Mesendoderm (in vitro differentiated cells): Measurements from ENCODE around the gene CHST5.

ENCODE experiments used
- DNase-seq: peaks from one replicate; pipeline ENCODE4 v3.0.0; 2013
- H2AK5ac ChIP-seq: 2 replicates; pipeline ENCODE4 v1.6.1; 2013; ENCODE audit warnings: low read length, inconsistent platforms
- H2BK120ac ChIP-seq: 2 replicates; pipeline ENCODE4 v1.6.1; 2013; ENCODE audit warnings: low read depth, mild to moderate bottlenecking, low read length, moderate library complexity, mixed read lengths
- H2BK15ac ChIP-seq: replicated peaks from 2 replicates; pipeline ENCODE4 v1.6.1; 2013; ENCODE audit warnings: low read depth, mild to moderate bottlenecking, moderate library complexity
- H2BK5ac ChIP-seq: 2 replicates; pipeline ENCODE4 v1.6.1; 2013; ENCODE audit warnings: low read length, inconsistent platforms
- H3K18ac ChIP-seq: 2 replicates; pipeline ENCODE4 v1.6.1; 2013; ENCODE audit warnings: mild to moderate bottlenecking, low read length, mixed read lengths
- H3K23ac ChIP-seq: one replicate; pipeline ENCODE4 v1.6.1; 2013; ENCODE audit warnings: low read length
- H3K27ac ChIP-seq: 2 replicates; pipeline ENCODE4 v1.5.1; 2013; ENCODE audit warnings: low read depth, mild to moderate bottlenecking, inconsistent platforms, low read length, moderate library complexity
- H3K27me3 ChIP-seq: 2 replicates; pipeline ENCODE4 v1.6.1; 2013; ENCODE audit warnings: low read length, control low read depth, mild to moderate bottlenecking, inconsistent platforms; ENCODE audit not compliant: insufficient read depth, poor library complexity
- H3K36me3 ChIP-seq: 2 replicates; pipeline ENCODE4 v1.6.1; 2013; ENCODE audit warnings: low read length, inconsistent platforms; ENCODE audit not compliant: control insufficient read depth, insufficient read depth
- H3K4ac ChIP-seq: one replicate; pipeline ENCODE4 v1.6.1; 2013; ENCODE audit warnings: low read depth, mild to moderate bottlenecking, low read length, moderate library complexity
- H3K4me1 ChIP-seq: 2 replicates; pipeline ENCODE4 v1.6.1; 2013; ENCODE audit warnings: low read depth, low read length, inconsistent platforms; ENCODE audit not compliant: control insufficient read depth
- H3K4me2 ChIP-seq: 2 replicates; pipeline ENCODE4 v1.6.1; 2013; ENCODE audit warnings: low read length
- H3K4me3 ChIP-seq: 2 replicates; pipeline ENCODE4 v1.5.1; 2013; ENCODE audit warnings: mild to moderate bottlenecking, low read length
- H3K56ac ChIP-seq: one replicate; pipeline ENCODE4 v1.6.1; 2013; ENCODE audit warnings: low read length
- H3K79me1 ChIP-seq: 2 replicates; pipeline ENCODE4 v1.6.1; 2013; ENCODE audit warnings: low read length, inconsistent platforms
- H3K79me2 ChIP-seq: 2 replicates; pipeline ENCODE4 v1.6.1; 2013; ENCODE audit warnings: mild to moderate bottlenecking, low read length; ENCODE audit not compliant: control insufficient read depth, insufficient read depth
- H3K9ac ChIP-seq: 2 replicates; pipeline ENCODE4 v1.6.1; 2013; ENCODE audit warnings: low read length, inconsistent platforms
- H4K5ac ChIP-seq: one replicate; pipeline ENCODE4 v1.6.1; 2013; ENCODE audit warnings: low read length
- H4K8ac ChIP-seq: one replicate; pipeline ENCODE4 v1.6.1; 2013; ENCODE audit warnings: low read depth, mild to moderate bottlenecking, control low read depth, low read length, moderate library complexity
- WGBS: extraction: QIAGEN DNeasy Blood & Tissue Kit; methylation state at CpG from one replicate; pipeline ENCODE4 v1.1.7; 2013; ENCODE audit warnings: low lambda C conversion rate, missing lambda C conversion rate; ENCODE audit not compliant: insufficient coverage; ENCODE audit errors: extremely low coverage; 5-methylcytosine and 5-hydroxymethylcytosine counted together

The CHST5 gene

GRCh38 chr16:75575958-75576357 is 40.0 kb upstream of the CHST5 start:
- H4K5ac ChIP-seq, result no peak overlapping the region
- H3K27ac ChIP-seq, result no peak overlapping the region
- H3K4me3 ChIP-seq, result no peak overlapping the region
- no peak overlapping the region for H3K4ac ChIP-seq
- H3K79me2 ChIP-seq, result no peaks in the 10 kb centered on the region
- no peaks in the 10 kb centered on the region for H3K4me1 ChIP-seq
- H3K18ac ChIP-seq, result no peak overlapping the region
- H3K56ac ChIP-seq, result no peak overlapping the region
- H3K79me1 ChIP-seq, result peaks cover 4% of the 10 kb centered on the region
- H3K36me3 ChIP-seq, result peaks cover 9% of the 10 kb centered on the region
- H3K23ac ChIP-seq, result no peak overlapping the region
- H2BK15ac ChIP-seq, result no peak overlapping the region
- no peak for DNase-seq
- H3K9ac ChIP-seq, result no peak overlapping the region
- no peak overlapping the region for H4K8ac ChIP-seq
- H2AK5ac ChIP-seq, result no peak overlapping the region
- H2BK120ac ChIP-seq, result no peak overlapping the region
- H2BK5ac ChIP-seq, result no peak overlapping the region
- H3K4me2 ChIP-seq, result no peak overlapping the region
- H3K27me3 ChIP-seq, result no peaks in the 10 kb centered on the region
- WGBS, result no CpG with 5 or more reads among the region's 3 CpGs

GRCh38 chr16:75573955-75574354 is 38.0 kb upstream of the CHST5 start:
- no peaks in the 10 kb centered on the region for H3K79me2 ChIP-seq
- H2BK5ac ChIP-seq, result no peak overlapping the region
- no peak overlapping the region for H3K4ac ChIP-seq
- H3K4me2 ChIP-seq, result no peak overlapping the region
- H3K79me1 ChIP-seq, result peaks cover 4% of the 10 kb centered on the region
- no peak overlapping the region for H3K56ac ChIP-seq
- H2BK15ac ChIP-seq, result no peak overlapping the region
- H2BK120ac ChIP-seq, result no peak overlapping the region
- no peak for DNase-seq
- H3K27ac ChIP-seq, result no peak overlapping the region
- no peaks in the 10 kb centered on the region for H3K27me3 ChIP-seq
- H3K18ac ChIP-seq, result no peak overlapping the region
- H3K9ac ChIP-seq, result no peak overlapping the region
- H3K4me3 ChIP-seq, result no peak overlapping the region
- WGBS, result no CpG with 5 or more reads among the region's 5 CpGs
- H2AK5ac ChIP-seq, result no peak overlapping the region
- H3K36me3 ChIP-seq, result peaks cover 13% of the 10 kb centered on the region
- no peak overlapping the region for H4K5ac ChIP-seq
- H3K23ac ChIP-seq, result no peak overlapping the region
- no peak overlapping the region for H4K8ac ChIP-seq
- H3K4me1 ChIP-seq, result no peaks in the 10 kb centered on the region

GRCh38 chr16:75572864-75573542 is 37.1 kb upstream of the CHST5 start:
- Histone ChIP-seq H3K27ac (no peak overlapping the region), H3K4ac (no peak overlapping the region), H2BK5ac (no peak overlapping the region), H2AK5ac (no peak overlapping the region), H3K4me2 (no peak overlapping the region), H3K79me2 (no peaks in the 10 kb centered on the region), H3K36me3 (peaks cover 15% of the 10 kb centered on the region), H3K27me3 (no peaks in the 10 kb centered on the region), H3K18ac (no peak overlapping the region), H3K23ac (no peak overlapping the region), H2BK15ac (no peak overlapping the region), H3K79me1 (peaks cover 4% of the 10 kb centered on the region), H3K56ac (no peak overlapping the region), H3K9ac (no peak overlapping the region), H4K5ac (no peak overlapping the region), H4K8ac (no peak overlapping the region), H3K4me1 (no peaks in the 10 kb centered on the region), H2BK120ac (no peak overlapping the region), H3K4me3 (no peak overlapping the region)
- no peak for DNase-seq
- WGBS, result no CpG with 5 or more reads among the region's 3 CpGs

- Histone ChIP-seq H3K56ac (no peak overlapping the region), H2AK5ac (no peak overlapping the region), H2BK5ac (no peak overlapping the region), H3K4me2 (no peak overlapping the region), H3K4me3 (no peak overlapping the region), H3K79me2 (peaks cover 7% of the 10 kb centered on the region), H3K4ac (no peak overlapping the region), H2BK15ac (no peak overlapping the region), H4K5ac (no peak overlapping the region), H3K27me3 (no peaks in the 10 kb centered on the region), H3K18ac (no peak overlapping the region), H2BK120ac (no peak overlapping the region), H3K9ac (no peak overlapping the region), H3K36me3 (peaks cover 13% of the 10 kb centered on the region), H3K79me1 (peaks cover 12% of the 10 kb centered on the region), H3K23ac (no peak overlapping the region), H3K27ac (no peak overlapping the region), H3K4me1 (no peaks in the 10 kb centered on the region), H4K8ac (no peak overlapping the region)
- no CpG with 5 or more reads among the region's 5 CpGs for WGBS
- no peak for DNase-seq
Observed at GRCh38 chr16:75570396-75571065, 34.6 kb upstream of the CHST5 start.

- H2BK5ac ChIP-seq, result no peak overlapping the region
- H2AK5ac ChIP-seq, result no peak overlapping the region
- no peak overlapping the region for H3K27ac ChIP-seq
- H4K5ac ChIP-seq, result no peak overlapping the region
- no peak overlapping the region for H3K4me3 ChIP-seq
- H3K4ac ChIP-seq, result no peak overlapping the region
- no peak for DNase-seq
- no CpG with 5 or more reads among the region's 4 CpGs for WGBS
- no peak overlapping the region for H3K9ac ChIP-seq
- H3K79me1 ChIP-seq, result peaks cover 12% of the 10 kb centered on the region
- H3K36me3 ChIP-seq, result peaks cover 11% of the 10 kb centered on the region
- no peak overlapping the region for H3K18ac ChIP-seq
- peaks cover 7% of the 10 kb centered on the region for H3K79me2 ChIP-seq
- no peaks in the 10 kb centered on the region for H3K27me3 ChIP-seq
- H3K4me2 ChIP-seq, result no peak overlapping the region
- H3K4me1 ChIP-seq, result no peaks in the 10 kb centered on the region
- no peak overlapping the region for H2BK15ac ChIP-seq
- H3K56ac ChIP-seq, result no peak overlapping the region
- no peak overlapping the region for H3K23ac ChIP-seq
- no peak overlapping the region for H4K8ac ChIP-seq
- H2BK120ac ChIP-seq, result no peak overlapping the region
Observed at GRCh38 chr16:75567911-75568310, 32.0 kb upstream of the CHST5 start.
